GM18861 (cell line): Measurements from ENCODE around the gene PAEP.
"Not testable (repeated sequence)": the region's sequence is repeated elsewhere in the genome, so short reads cannot be mapped to it uniquely, and the experiment has no call there.

ENCODE experiments used
- ATAC-seq: cut with Tn5 transposase; IDR thresholded peaks from one replicate; pipeline ENCODE4 v1.9.1; 2021; ENCODE audit not compliant: unreplicated experiment

PAEP gene

GRCh38 chr9:135549478-135550343 is 11.8 kb upstream of the PAEP start:
- not testable (repeated sequence) for ATAC-seq

DNA sequence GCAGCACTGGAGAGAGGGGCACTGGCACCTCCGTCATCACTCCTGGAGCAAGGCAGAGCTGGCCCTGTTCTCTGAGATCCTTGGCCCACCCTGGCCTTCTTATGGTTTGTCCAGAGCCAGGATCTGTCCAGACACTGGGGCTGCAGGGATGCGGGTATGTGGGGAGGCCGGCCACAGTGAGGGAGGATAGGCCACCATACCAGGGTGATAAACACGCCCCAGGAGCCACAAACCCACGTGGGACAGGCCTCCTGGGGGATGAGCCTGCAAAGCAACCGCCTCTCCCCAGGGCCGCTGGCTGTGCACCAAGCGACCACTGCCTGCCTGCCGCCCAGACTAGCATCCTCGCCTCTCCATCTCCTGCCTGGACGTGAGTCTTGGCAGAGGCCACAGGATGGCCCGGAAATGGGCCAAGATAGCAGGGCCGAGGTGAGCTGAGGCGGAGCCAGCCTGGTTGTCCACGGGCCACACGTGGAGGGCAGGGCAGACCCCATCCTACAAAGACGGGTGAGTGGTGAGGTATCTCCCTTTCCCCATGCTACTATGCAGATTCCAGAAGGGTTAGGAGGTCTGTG is 11.1 kb upstream of the PAEP start:
- ATAC-seq: no peak

- no peak for ATAC-seq
These were observed 10.5 kb upstream of the PAEP start for GRCh38 chr9:135551031-135551430.

DNA sequence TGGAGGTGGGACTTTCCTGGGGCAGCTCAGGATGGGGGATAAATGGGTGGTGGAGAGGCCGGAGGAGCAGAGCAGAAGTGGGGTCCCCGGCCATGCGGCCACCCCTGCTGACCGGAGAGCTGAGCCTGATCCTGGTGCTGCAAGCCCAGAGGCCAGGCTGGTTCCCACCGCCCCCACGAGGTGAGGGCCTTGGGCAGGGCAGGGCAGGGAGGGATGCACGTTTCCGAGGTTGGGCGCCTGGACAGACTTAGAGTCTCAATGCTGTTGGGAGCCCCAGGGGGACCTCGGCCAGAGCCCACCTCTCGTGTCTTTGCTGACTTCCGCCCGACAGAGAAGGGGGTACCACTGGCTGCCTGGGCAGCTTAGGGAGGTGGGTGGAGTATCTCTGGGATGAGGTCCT is 10.1 kb upstream of the PAEP start:
- ATAC-seq: no peak

DNA sequence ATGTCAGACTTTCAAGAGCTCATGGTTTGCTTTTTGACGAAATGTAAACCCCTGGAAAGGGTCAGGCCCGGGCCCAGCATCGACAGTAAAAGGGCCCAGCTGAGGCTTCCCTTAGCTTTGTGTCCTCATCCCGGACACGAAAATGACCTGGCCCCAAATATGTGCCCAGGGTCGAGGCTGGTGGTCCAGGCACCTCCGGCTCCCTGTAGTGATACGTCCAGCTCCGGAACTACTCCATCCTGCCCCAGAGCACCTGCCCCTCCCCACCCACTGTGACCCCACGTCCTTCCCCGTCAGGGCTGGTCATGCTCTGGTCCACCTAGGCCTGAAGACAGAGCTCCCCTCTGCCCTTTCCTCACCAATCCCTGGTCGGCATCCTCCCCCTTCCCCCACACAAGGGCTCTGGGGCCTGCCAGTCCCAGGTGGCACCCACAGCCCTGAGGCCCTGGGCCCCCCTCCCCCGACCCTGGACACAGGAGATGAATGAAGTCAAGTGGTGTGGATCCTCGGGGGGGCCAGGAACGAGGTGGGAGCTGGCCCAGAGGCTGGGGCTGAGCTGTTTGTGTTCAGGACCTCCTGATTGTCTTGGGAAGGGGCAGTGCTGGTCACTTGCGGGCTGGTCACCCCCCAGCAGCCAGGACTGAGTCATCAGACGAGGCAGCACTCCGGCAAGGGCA is 9.4 kb upstream of the PAEP start:
- ATAC-seq: no peak

- ATAC-seq: no peak
These were observed 8.8 kb upstream of the PAEP start for GRCh38 chr9:135552698-135553171.

DNA sequence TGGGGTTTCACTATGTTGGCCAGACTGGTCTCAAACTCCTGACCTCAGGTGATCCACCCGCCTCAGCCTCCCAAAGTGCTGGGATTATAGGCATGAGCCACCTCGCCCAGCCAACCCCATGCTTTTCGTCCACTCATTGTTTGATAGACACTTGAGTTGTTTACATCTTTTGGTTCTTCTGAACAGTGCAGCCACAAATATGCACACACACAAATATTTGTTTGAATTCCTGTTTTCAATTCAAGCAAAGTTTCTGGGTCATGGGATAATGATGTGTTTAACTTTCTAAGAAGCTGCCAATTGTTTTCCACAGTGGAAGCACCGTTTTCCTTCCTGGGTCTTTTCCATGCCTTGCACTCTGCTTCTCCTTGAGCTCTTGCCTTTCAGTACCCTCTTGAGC is 6.8 kb upstream of the PAEP start:
- ATAC-seq: no peak

DNA sequence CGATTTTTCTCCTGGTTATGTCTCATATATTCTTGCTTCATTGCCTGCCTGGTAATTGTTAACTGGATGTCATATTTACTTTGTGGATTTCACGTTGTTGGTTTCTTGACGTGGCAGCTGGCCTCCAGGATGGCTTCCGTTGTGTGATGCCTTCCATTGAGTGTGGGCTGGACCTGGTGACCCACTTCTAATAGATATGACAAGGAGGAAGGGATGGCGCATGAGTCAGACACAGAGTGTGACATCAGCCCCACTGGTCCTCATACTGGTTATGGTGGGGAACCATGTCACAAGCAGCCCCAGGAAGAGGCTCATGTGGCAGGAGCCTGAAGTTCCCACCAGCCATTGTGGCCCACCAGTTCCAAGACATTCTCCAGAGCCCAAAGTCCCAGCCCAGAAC is 6.4 kb upstream of the PAEP start:
- ATAC-seq: no peak

DNA sequence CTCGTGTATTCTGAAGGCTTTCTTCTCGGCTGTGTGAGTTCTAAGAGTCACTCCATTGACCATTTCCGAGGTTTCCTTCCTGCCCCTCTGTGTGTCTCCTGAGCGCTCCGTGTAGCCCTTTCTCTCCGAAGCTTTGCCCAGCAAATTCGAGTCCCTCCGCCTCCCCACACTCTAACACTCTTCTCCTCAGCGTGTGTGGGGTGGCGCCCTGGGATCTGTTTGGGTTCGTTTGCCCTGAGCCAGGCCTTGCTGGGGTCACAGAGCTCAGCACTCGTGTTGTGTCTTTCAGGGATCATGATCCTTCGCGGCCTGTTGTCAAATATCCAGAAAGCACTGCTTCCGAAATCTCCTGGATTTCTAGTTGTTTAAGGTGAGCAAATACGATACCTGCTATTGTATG is 5.6 kb upstream of the PAEP start:
- no peak for ATAC-seq

DNA sequence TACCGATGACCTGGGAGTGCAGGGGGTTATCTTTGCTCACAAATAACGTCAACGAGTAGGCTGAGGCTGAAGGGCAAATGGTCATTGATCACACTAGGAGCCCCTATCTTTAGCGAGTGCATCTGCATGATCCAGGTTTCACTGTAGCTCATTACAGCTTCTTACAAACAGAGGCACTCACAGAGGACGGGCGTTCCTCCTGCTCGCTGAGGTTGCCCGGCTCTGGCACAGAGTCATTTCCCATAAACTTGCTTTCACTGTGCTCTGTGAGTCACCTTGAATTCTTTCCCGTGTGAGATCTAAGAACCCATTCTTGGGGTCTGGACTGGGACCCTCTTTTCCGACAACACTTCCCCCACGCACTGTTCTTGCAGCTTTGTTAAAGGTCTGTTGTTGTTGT is 1.9 kb upstream of the PAEP start:
- ATAC-seq: no peak

DNA sequence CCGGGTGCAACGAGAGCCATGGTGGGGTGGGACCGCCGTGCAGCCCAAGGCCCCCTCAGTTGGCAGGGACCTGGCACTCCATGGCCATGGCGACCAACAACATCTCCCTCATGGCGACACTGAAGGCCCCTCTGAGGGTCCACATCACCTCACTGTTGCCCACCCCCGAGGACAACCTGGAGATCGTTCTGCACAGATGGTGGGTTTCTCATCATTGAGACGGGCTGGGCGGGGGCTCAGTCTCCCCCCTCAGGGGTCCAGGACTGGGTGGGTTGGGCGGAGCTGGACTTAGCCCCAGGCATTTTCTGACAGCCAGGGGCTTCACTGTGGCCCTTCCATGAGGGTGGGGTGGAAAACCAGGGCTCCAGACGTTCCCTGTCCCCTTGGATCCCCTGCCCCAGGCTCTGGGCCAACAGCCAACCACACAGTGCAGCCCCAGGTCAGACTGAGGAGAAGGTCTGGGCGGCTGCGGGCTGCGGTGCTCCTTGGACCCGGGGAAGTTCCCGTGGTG is 734 bp downstream of the PAEP start:
- ATAC-seq: no peak

GRCh38 chr9:135563039-135563476 is 1.5 kb downstream of the PAEP start:
- ATAC-seq: no peak

- no peak for ATAC-seq
These were observed 2.3 kb downstream of the PAEP start for GRCh38 chr9:135563858-135564257.

GRCh38 chr9:135565141-135565628 is 3.6 kb downstream of the PAEP start:
- ATAC-seq: no peak

- ATAC-seq: no peak
These were observed 4.1 kb downstream of the PAEP start for GRCh38 chr9:135565636-135566035.

DNA sequence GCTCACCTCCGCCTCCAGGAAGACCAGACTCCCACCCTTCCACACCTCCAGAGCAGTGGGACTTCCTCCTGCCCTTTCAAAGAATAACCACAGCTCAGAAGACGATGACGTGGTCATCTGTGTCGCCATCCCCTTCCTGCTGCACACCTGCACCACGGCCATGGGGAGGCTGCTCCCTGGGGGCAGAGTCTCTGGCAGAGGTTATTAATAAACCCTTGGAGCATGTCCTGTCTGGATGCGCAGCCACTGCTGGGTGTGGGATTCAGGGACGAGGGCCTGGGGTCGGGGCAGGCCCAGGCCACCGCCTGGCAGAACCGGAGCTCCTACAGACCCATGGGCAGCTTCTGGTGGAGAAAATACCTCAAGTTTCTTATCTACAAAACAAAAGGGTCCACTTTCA is 5.0 kb downstream of the PAEP start:
- no peak for ATAC-seq

GRCh38 chr9:135567311-135567710 is 5.8 kb downstream of the PAEP start:
- no peak for ATAC-seq

- ATAC-seq: no peak
These were observed 6.5 kb downstream of the PAEP start for GRCh38 chr9:135568026-135568425.

GRCh38 chr9:135570456-135570855 is 8.9 kb downstream of the PAEP start:
- ATAC-seq: no peak

GRCh38 chr9:135572233-135572632 is 10.7 kb downstream of the PAEP start:
- ATAC-seq: no peak

DNA sequence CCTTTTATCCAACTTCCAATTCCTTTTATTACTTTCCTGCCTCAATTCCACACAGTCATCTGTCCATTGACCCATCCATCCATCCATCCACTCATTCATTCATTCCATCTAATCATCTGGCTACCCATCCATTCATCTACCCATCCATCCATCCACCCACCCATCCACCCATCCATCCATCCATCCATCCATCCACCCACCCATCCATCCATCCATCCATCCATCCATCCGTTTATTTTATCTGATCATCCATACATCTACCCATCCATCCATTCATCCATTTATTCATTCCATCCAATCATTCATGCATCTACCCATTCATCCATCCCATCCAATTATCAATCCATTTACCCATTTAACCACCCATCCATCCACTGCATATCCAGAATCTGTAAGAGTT is 11.6 kb downstream of the PAEP start:
- no peak for ATAC-seq

GRCh38 chr9:135574331-135574730 is 12.8 kb downstream of the PAEP start:
- no peak for ATAC-seq
